ENCODE data around the gene BCL3.

The BCL3 gene

GRCh38 chr19:44757735-44758505 lies 9.4 kb downstream of the BCL3 start:
- TF ChIP-seq CTCF (IDR thresholded peaks at IDR 0.05; ENCODE audit: control insufficient read depth, insufficient read depth, low read depth, low read length, missing control alignments): no peak
- no peak for DNase-seq (ENCODE audit: low read depth)
- no peak overlapping the region for H3K4me3 ChIP-seq (ENCODE audit: control insufficient read depth, low read depth, low read length)

DNA sequence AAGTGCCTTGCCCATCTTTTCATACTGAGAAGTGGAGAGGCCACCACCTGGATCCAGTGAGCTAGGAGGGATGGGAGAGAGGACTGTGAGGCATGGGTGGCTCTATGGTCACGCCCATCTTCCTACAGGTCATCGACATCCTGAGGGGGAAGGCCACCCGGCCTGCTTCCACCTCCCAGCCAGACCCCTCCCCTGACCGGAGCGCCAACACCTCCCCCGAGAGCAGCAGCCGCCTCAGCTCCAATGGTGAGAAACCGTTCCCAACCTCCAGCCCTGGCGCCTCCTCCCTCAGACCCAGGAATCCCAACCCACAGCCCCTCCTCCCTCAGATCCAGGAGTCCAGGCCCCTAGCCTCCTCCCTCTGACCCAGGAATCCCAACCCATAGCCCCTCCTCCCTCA lies 10.1 kb downstream of the BCL3 start:
- no peak overlapping the region for H3K4me3 ChIP-seq (ENCODE audit: control insufficient read depth, low read depth, low read length)
- no peak for TF ChIP-seq CTCF (IDR thresholded peaks at IDR 0.05; ENCODE audit: control insufficient read depth, insufficient read depth, low read depth, low read length, missing control alignments)
- DNase-seq (ENCODE audit: low read depth): no peak

- no peak overlapping the region for H3K4me3 ChIP-seq (ENCODE audit: control insufficient read depth, low read depth, low read length)
- TF ChIP-seq CTCF (IDR thresholded peaks at IDR 0.05; ENCODE audit: control insufficient read depth, insufficient read depth, low read depth, low read length, missing control alignments): no peak
- DNase-seq (ENCODE audit: low read depth): no peak
Measured at GRCh38 chr19:44759083-44759804, 10.7 kb downstream of the BCL3 start.

- TF ChIP-seq CTCF (IDR thresholded peaks at IDR 0.05; ENCODE audit: control insufficient read depth, insufficient read depth, low read depth, low read length, missing control alignments): no peak
- DNase-seq (ENCODE audit: low read depth): no peak
- H3K4me3 ChIP-seq (ENCODE audit: control insufficient read depth, low read depth, low read length): no peak overlapping the region
Measured at GRCh38 chr19:44762038-44762437, 13.5 kb downstream of the BCL3 start.

DNA sequence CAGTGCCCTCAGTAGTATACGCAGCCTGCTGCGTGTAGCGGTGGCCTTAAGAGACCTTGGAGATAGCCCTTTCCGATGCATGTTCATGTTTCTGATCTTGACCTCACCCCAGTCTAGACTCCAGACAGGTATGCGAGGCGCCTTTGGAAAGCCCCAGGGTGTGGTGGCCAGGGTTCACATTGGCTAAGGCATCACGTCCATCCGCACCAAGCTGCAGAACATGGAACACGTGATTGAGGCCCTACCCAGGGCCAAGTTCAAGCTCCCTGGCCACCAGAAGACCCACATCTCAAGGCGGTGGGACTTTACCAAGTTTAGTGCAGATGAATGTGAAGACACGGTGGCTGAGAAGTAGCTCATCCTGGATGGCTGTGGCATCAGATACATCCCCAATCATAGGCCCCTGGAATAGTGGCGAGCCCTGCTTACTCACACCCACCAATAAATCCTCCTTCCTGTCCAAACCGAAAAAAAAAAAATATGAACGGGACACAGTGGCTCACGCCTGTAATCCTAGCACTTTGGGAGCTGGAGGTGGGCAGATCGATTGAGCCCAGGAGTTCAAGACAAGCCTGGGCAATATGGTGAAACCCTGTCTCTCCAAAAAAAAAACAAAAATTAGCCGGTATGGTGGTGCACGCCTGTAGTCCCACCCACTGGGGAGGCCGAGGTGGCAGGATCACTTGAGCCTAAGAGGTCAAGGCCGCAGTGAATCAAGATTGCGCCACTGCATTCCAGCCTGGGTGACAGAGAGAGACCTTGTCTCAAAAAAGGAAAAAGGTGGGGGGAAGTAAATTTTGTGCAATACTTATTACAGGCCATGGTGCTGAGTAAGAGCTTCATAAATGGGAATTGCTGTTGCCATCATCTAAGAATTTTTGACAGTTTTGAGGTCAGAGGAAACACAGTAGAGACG lies 16.8 kb downstream of the BCL3 start:
- no peak for TF ChIP-seq CTCF (IDR thresholded peaks at IDR 0.05; ENCODE audit: control insufficient read depth, insufficient read depth, low read depth, low read length, missing control alignments)
- no peak for DNase-seq (ENCODE audit: low read depth)
- no peak overlapping the region for H3K4me3 ChIP-seq (ENCODE audit: control insufficient read depth, low read depth, low read length)

DNA sequence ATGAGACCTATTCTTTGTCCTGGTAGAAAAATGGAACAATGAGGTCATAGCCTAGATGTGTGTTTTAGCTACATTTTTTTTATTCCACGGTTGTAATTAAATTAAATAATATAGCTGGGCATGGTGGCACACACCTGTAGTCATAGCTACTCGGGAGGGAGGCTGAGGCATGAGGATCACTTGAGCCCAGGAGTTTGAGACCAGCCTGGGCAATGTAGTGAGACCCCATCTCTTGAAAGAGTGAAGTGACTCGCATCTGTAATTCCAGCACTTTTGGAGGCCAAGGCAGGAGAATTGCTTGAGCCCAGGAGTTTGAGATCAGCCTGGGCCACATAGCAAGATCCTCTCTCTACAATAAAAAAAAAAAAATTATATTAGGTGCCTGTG lies 17.4 kb downstream of the BCL3 start:
- no peak for DNase-seq (ENCODE audit: low read depth)
- no peak overlapping the region for H3K4me3 ChIP-seq (ENCODE audit: control insufficient read depth, low read depth, low read length)
- no peak for TF ChIP-seq CTCF (IDR thresholded peaks at IDR 0.05; ENCODE audit: control insufficient read depth, insufficient read depth, low read depth, low read length, missing control alignments)
